ENCODE measurements around the gene SIX5.

Gene SIX5

DNA sequence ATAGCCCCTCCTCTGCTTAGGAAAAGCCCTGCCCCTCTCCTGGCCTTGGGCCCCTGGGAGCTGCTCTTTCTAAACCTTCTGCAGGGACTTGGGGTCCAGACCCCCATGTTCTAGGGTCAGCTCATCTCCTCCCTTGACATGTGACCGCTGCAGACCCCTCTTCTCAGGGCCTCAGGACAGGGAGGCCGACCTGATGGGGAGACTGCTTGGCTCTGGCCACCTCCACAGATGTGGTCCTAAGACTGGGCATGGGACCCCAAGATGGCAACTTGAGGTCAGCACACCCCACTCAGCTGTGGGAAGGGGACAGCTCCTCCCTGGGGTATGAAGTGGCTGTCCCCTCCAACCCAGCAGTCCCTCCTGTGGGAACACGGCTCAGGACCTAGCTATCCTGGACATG lies 3.9 kb upstream of the SIX5 start:
- DNase-seq (ENCODE audit: low spot score in 2 of 2) (no peak), ATAC-seq (ENCODE audit: low read depth) (no peak)
- Mint-ChIP-seq H3K36me3 (peaks cover 6% of the 10 kb centered on the region), H3K4me1 (peaks cover 16% of the 10 kb centered on the region), H3K27me3 (no peaks in the 10 kb centered on the region), H3K9me3 (no peaks in the 10 kb centered on the region), H3K27ac (no peak overlapping the region), H3K4me3 (no peak overlapping the region)

DNA sequence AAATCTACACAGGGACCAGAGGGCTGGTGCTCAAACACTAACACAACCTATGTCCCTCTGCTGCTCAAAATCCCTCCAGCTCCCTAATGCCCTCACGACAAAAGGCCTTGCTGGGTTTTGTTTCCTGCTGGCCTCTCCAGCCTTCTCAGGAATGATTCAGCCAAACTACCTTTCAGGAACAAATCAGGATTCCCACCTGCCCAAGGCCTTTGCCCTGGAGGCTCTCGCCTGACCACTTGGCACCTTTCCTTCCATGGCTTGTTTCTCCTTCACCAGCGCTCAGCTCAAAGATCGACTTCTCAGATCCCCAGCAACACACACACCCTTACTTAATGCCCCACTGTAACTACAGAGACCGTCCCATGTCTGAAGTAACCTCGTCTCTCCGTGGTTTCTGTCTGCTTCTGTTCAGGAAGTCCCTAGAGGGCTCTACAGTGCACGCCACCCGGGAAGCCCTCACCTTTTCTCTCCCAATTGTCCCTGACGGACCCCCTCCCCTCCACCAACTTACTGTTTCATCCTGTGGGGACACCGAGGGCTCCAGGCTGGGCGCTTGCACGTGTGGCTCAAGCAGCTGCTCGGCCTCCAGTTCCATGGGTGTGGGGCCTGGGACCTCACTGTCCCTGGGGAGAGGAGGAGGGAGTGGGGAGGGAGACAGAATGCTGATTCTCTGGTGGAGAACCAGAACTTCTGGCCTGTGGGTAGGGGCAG lies 3.2 kb upstream of the SIX5 start:
- Mint-ChIP-seq H3K27me3 (peaks cover 2% of the 10 kb centered on the region), H3K4me3 (peak overlapping the region; percentile 24)

GRCh38 chr19:45771311-45771933 lies 2.4 kb upstream of the SIX5 start:
- Mint-ChIP-seq H3K9me3 (no peaks in the 10 kb centered on the region), H3K27me3 (peaks cover 3% of the 10 kb centered on the region), H3K36me3 (no peaks in the 10 kb centered on the region), H3K4me3 (peak overlapping the region; percentile 93), H3K4me1 (peaks cover 19% of the 10 kb centered on the region), H3K27ac (peak overlapping the region; percentile 85)
- ATAC-seq (ENCODE audit: low read depth) = no peak
- no peak for DNase-seq (ENCODE audit: low spot score in 2 of 2)

More for the DNA sequence above, 3.2 kb upstream of the SIX5 start:
- Mint-ChIP-seq H3K4me1 (peaks cover 18% of the 10 kb centered on the region), H3K36me3 (peaks cover 5% of the 10 kb centered on the region), H3K9me3 (no peaks in the 10 kb centered on the region), H3K27ac (peak overlapping the region; percentile 23)
- ATAC-seq (ENCODE audit: low read depth) (no peak), DNase-seq (ENCODE audit: low spot score in 2 of 2) (no peak)

GRCh38 chr19:45770192-45771101 lies 1.4 kb upstream of the SIX5 start:
- Mint-ChIP-seq H3K27me3 (peaks cover 8% of the 10 kb centered on the region), H3K4me3 (peak overlapping the region; percentile 93), H3K9me3 (no peaks in the 10 kb centered on the region), H3K27ac (peak overlapping the region; percentile 85), H3K4me1 (peaks cover 19% of the 10 kb centered on the region), H3K36me3 (no peaks in the 10 kb centered on the region)
- ATAC-seq (ENCODE audit: low read depth) (peak; percentile 68), DNase-seq (ENCODE audit: low spot score in 2 of 2) (peak; percentile 93)

GRCh38 chr19:45769821-45770191 lies 754 bp upstream of the SIX5 start:
- peak overlapping the region; percentile 93 for H3K4me3 Mint-ChIP-seq
- peaks cover 19% of the 10 kb centered on the region for H3K4me1 Mint-ChIP-seq
- ATAC-seq (ENCODE audit: low read depth) (peak; percentile 38), DNase-seq (ENCODE audit: low spot score in 2 of 2) (peak in 1 of 2 donors; percentile 74)
- H3K27me3 Mint-ChIP-seq = peaks cover 10% of the 10 kb centered on the region
- H3K9me3 Mint-ChIP-seq = no peaks in the 10 kb centered on the region
- peak overlapping the region; percentile 85 for H3K27ac Mint-ChIP-seq
- H3K36me3 Mint-ChIP-seq = no peaks in the 10 kb centered on the region

- H3K27me3 Mint-ChIP-seq = peaks cover 12% of the 10 kb centered on the region
- ATAC-seq (ENCODE audit: low read depth) (no peak), DNase-seq (ENCODE audit: low spot score in 2 of 2) (peak; percentile 41 to 54)
- no peaks in the 10 kb centered on the region for H3K9me3 Mint-ChIP-seq
- H3K4me3 Mint-ChIP-seq = peak overlapping the region; percentile 93
- peaks cover 19% of the 10 kb centered on the region for H3K4me1 Mint-ChIP-seq
- H3K27ac Mint-ChIP-seq = peak overlapping the region; percentile 85
- H3K36me3 Mint-ChIP-seq = no peaks in the 10 kb centered on the region
Measured at GRCh38 chr19:45768655-45768983, 433 bp downstream of the SIX5 start.

GRCh38 chr19:45767881-45768654 lies 984 bp downstream of the SIX5 start:
- Mint-ChIP-seq H3K4me3 (peak overlapping the region; percentile 81), H3K27me3 (peaks cover 12% of the 10 kb centered on the region), H3K27ac (no peak overlapping the region), H3K36me3 (no peaks in the 10 kb centered on the region), H3K9me3 (no peaks in the 10 kb centered on the region), H3K4me1 (peaks cover 19% of the 10 kb centered on the region)
- peak in 1 of 2 donors; percentile 50 for DNase-seq (ENCODE audit: low spot score in 2 of 2)
- ATAC-seq (ENCODE audit: low read depth) = no peak

- peaks cover 18% of the 10 kb centered on the region for H3K4me1 Mint-ChIP-seq
Measured at GRCh38 chr19:45767410-45767880, 1.6 kb downstream of the SIX5 start.

DNA sequence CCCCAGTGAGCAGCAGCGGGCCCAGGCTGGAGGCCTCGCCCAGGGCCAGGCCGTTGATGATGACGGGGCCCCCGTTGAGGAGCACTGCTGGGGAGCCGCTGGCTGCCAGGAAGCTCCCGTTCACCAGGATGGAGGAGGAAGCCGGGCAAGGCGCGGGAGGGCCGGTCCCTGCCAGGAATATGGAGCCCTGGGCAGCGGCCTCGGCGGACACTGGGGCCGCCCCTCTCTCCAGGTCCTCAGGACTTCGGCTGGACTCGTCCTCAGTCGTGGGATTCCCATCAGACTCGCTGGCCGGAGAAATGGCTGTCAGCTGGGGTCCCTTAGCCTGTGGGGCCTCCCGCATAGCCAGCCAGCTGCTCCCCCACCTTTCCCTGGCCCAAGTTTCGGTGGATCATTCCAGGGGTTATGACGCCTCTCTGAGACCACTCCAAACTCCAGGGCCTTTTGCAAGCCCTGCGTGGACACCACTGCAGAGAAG lies 2.1 kb downstream of the SIX5 start:
- DNase-seq (ENCODE audit: low spot score in 2 of 2) = no peak
- Mint-ChIP-seq H3K4me1 (peaks cover 14% of the 10 kb centered on the region), H3K27me3 (peaks cover 13% of the 10 kb centered on the region), H3K27ac (no peak overlapping the region), H3K4me3 (peak overlapping the region; percentile 76), H3K36me3 (no peaks in the 10 kb centered on the region), H3K9me3 (no peaks in the 10 kb centered on the region)
- no peak for ATAC-seq (ENCODE audit: low read depth)

More at GRCh38 chr19:45767410-45767880, 1.6 kb downstream of the SIX5 start:
- no peaks in the 10 kb centered on the region for H3K9me3 Mint-ChIP-seq
- peaks cover 12% of the 10 kb centered on the region for H3K27me3 Mint-ChIP-seq
- peak overlapping the region; percentile 76 for H3K4me3 Mint-ChIP-seq
- ATAC-seq (ENCODE audit: low read depth) (no peak), DNase-seq (ENCODE audit: low spot score in 2 of 2) (no peak)
- H3K36me3 Mint-ChIP-seq = no peaks in the 10 kb centered on the region
- H3K27ac Mint-ChIP-seq = no peak overlapping the region

DNA sequence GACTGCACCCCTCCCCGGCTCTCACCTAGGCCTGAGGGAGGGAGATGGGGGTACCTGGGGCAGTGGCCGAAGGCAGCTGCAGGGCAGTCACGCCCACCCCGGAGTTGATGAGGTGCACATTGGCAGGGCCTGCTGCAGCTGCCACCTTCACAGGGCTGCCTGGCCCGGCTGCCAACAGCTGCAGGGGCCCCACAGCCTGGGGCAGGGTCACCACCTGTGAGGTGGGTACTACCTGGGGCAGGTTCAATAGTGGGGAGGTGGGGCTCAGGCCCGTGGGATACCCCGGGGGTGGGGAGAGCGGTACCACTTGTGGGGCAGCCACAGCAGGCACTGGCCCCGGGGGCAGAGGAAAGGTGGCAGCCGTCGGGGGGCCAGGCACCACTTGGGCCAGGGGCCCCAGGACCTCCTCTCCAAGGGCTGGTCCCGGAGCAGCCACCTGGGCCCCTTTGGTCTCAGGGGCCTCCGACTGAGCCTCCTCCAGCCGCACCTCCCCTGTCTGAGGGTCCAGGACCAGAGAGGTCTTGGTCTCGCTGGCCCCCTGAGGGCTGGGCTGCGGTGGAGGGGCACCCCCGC lies 2.7 kb downstream of the SIX5 start:
- Mint-ChIP-seq H3K4me3 (no peak overlapping the region), H3K27me3 (peaks cover 13% of the 10 kb centered on the region), H3K27ac (no peak overlapping the region)

DNA sequence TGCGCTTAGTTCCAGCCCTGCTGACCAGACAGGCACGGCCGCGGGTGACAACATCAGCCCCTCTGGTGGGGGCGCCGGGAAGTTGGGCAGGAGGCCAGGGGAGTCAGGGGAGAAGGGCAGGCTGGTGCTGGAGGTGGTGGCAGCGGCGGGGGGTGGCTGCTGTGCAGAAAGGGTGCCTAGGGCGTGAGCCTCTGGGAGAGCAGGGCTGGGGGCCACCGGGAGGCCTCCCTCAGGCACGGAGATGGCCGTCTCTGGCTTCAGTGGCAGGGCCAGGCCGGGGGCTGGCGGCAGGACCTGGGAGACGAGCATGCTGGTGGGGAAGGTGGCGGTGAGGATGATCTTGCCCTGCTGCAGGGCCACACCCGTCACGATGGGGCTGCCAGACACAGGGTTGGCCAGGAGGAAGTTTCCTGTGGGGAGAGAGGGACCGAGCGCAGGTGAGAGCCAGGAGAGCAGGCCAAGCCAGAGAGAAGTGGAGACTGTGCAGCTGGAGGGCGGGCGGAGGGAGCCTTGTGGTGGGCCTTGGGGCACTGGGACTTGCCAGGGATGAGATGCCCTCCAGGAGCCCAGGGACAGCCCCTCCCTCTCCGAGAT lies 3.3 kb downstream of the SIX5 start:
- Mint-ChIP-seq H3K27me3 (peaks cover 13% of the 10 kb centered on the region), H3K36me3 (no peaks in the 10 kb centered on the region), H3K27ac (no peak overlapping the region), H3K4me3 (no peak overlapping the region), H3K4me1 (peaks cover 10% of the 10 kb centered on the region), H3K9me3 (no peaks in the 10 kb centered on the region)
- ATAC-seq (ENCODE audit: low read depth) (no peak), DNase-seq (ENCODE audit: low spot score in 2 of 2) (no peak)

More for the DNA sequence above, 2.7 kb downstream of the SIX5 start:
- H3K36me3 Mint-ChIP-seq = no peaks in the 10 kb centered on the region
- ATAC-seq (ENCODE audit: low read depth) (no peak), DNase-seq (ENCODE audit: low spot score in 2 of 2) (no peak)
- H3K4me1 Mint-ChIP-seq = peaks cover 14% of the 10 kb centered on the region
- no peaks in the 10 kb centered on the region for H3K9me3 Mint-ChIP-seq

GRCh38 chr19:45764945-45765701 lies 3.9 kb downstream of the SIX5 start:
- H3K27me3 Mint-ChIP-seq = peaks cover 13% of the 10 kb centered on the region
- H3K4me1 Mint-ChIP-seq = peaks cover 7% of the 10 kb centered on the region
- ATAC-seq (ENCODE audit: low read depth) (no peak), DNase-seq (ENCODE audit: low spot score in 2 of 2) (no peak)
- no peaks in the 10 kb centered on the region for H3K36me3 Mint-ChIP-seq
- H3K27ac Mint-ChIP-seq = no peak overlapping the region
- no peaks in the 10 kb centered on the region for H3K9me3 Mint-ChIP-seq
- H3K4me3 Mint-ChIP-seq = peak overlapping the region; percentile 8

All from memory B cell (primary cell).